HG03097 (cell line): ENCODE results near the gene TMEM169.

ENCODE experiments used
- ATAC-seq: cut with Tn5 transposase; IDR thresholded peaks from one replicate; pipeline ENCODE4 v1.9.1; 2021; ENCODE audit not compliant: unreplicated experiment, low FRiP score

TMEM169 gene

GRCh38 chr2:216081487-216082116, at the start of gene TMEM169, which contains the start of gene PECR:
TSS of gene TMEM169 (plus strand) at chr2:216081919. CDS start at chr2:216095964, 14,045 bp downstream.
TSS of gene PECR (minus strand) at chr2:216081809. CDS start at chr2:216081741, 68 bp downstream.
- peak; percentile 80 for ATAC-seq

GRCh38 chr2:216031960-216032689, 49.6 kb upstream of the TMEM169 start:
- peak; percentile 79 for ATAC-seq

- no peak for ATAC-seq
These were observed 48.3 kb upstream of the TMEM169 start for GRCh38 chr2:216033403-216033802.

GRCh38 chr2:216034065-216034464, 47.7 kb upstream of the TMEM169 start:
- no peak for ATAC-seq

GRCh38 chr2:216039918-216040317, 41.8 kb upstream of the TMEM169 start:
- no peak for ATAC-seq

GRCh38 chr2:216041438-216041837, 40.3 kb upstream of the TMEM169 start:
- ATAC-seq, result no peak

- ATAC-seq, result no peak
These were observed 37.8 kb upstream of the TMEM169 start for GRCh38 chr2:216043949-216044348.

- ATAC-seq, result no peak
These were observed 36.7 kb upstream of the TMEM169 start for GRCh38 chr2:216044883-216045486.

GRCh38 chr2:216047397-216047796, 34.3 kb upstream of the TMEM169 start:
- no peak for ATAC-seq

GRCh38 chr2:216049452-216049851, 32.3 kb upstream of the TMEM169 start:
- ATAC-seq, result no peak

GRCh38 chr2:216051350-216051749, 30.4 kb upstream of the TMEM169 start:
- ATAC-seq, result no peak

- no peak for ATAC-seq
These were observed 29.3 kb upstream of the TMEM169 start for GRCh38 chr2:216052420-216052819.

GRCh38 chr2:216055680-216056079, 26.0 kb upstream of the TMEM169 start:
- ATAC-seq, result no peak

- peak; percentile 28 for ATAC-seq
These were observed 25.0 kb upstream of the TMEM169 start for GRCh38 chr2:216056739-216057138.

- ATAC-seq, result peak; percentile 92
These were observed 24.0 kb upstream of the TMEM169 start for GRCh38 chr2:216057688-216058193.

GRCh38 chr2:216059233-216059834, 22.4 kb upstream of the TMEM169 start:
- ATAC-seq, result no peak

GRCh38 chr2:216064014-216064630, 17.6 kb upstream of the TMEM169 start:
- ATAC-seq, result no peak

GRCh38 chr2:216064665-216065064, 17.1 kb upstream of the TMEM169 start:
- no peak for ATAC-seq

- no peak for ATAC-seq
These were observed 15.5 kb upstream of the TMEM169 start for GRCh38 chr2:216066230-216066629.

- no peak for ATAC-seq
These were observed 12.7 kb upstream of the TMEM169 start for GRCh38 chr2:216069028-216069427.

- no peak for ATAC-seq
These were observed 11.5 kb upstream of the TMEM169 start for GRCh38 chr2:216070195-216070594.
